GM12874 (cell line): ENCODE measurements around the gene TKFC.

Source experiments
- CTCF ChIP-seq: IDR thresholded peaks from 2 replicates; pipeline ENCODE4 v1.5.1; 2011; ENCODE audit warnings: low read depth, mild to moderate bottlenecking, control low read depth, low read length, moderate library complexity; ENCODE audit not compliant: insufficient read depth

The TKFC gene

GRCh38 chr11:61305417-61305816 lies 27.6 kb upstream of the TKFC start:
- no peak for TF ChIP-seq CTCF

- TF ChIP-seq CTCF, result no peak
Measured at GRCh38 chr11:61306221-61306620, 26.8 kb upstream of the TKFC start.

- TF ChIP-seq CTCF, result no peak
Measured at GRCh38 chr11:61307354-61307753, 25.7 kb upstream of the TKFC start.

GRCh38 chr11:61309141-61309540 lies 23.9 kb upstream of the TKFC start:
- no peak for TF ChIP-seq CTCF

GRCh38 chr11:61309739-61310138 lies 23.3 kb upstream of the TKFC start:
- no peak for TF ChIP-seq CTCF

- no peak for TF ChIP-seq CTCF
Measured at GRCh38 chr11:61310749-61311148, 22.3 kb upstream of the TKFC start.

- TF ChIP-seq CTCF, result no peak
Measured at GRCh38 chr11:61315260-61315659, 17.8 kb upstream of the TKFC start.
